Measurements from ENCODE around the gene ATXN10.

- TF ChIP-seq CTCF (conservative IDR thresholded peaks at IDR 0.05; ENCODE audit: low read length) (no peak), EZH2phosphoT487 (IDR thresholded peaks at IDR 0.05; ENCODE audit: borderline replicate concordance) (no peak)
These were observed 211.5 kb downstream of the ATXN10 start for GRCh38 chr22:45882881-45883810.
